Adipose tissue (tissue), 3 donors: ENCODE data around the gene ATRN. TPM values are rescaled to one million over a fixed set of nuclear protein-coding genes. Genes with fewer than 3 reads are reported as not detected.
"Not testable (repeated sequence)": the region's sequence is repeated elsewhere in the genome, so short reads cannot be mapped to it uniquely, and the experiment has no call there.

ENCODE experiments used
- H3K27ac ChIP-seq: one replicate; pipeline ENCODE4 v1.5.1; 2013; ENCODE audit warnings: low read depth, low read length
- WGBS, 3 donors: extraction: QIAGEN DNeasy Blood & Tissue Kit; methylation state at CpG; one replicate each; pipeline ENCODE4 v1.1.7; 2013; 5-methylcytosine and 5-hydroxymethylcytosine counted together
- polyA plus RNA-seq, 3 donors: library from polyadenylated mRNA; stranded (reverse); fragments of 200-250 nt; gene quantifications; one replicate each; pipeline ENCODE4 v1.2.3, GENCODE V29; 2013
- donor health status: healthy with polysubstance abuse.
- donor health status: Bipolar disorder and iron deficiency.
- donor health status: healthy.

Gene ATRN
- polyA plus RNA-seq, 3 donors: 4.3 to 11.6 (median 9.4) TPM

- not testable (repeated sequence) for H3K27ac ChIP-seq
- WGBS, 3 donors: 96 to 98% (median 97%) methylated on average over 4 of the region's 4 CpGs
Measured at GRCh38 chr20:3605386-3605886, 134.6 kb downstream of the ATRN start.

DNA sequence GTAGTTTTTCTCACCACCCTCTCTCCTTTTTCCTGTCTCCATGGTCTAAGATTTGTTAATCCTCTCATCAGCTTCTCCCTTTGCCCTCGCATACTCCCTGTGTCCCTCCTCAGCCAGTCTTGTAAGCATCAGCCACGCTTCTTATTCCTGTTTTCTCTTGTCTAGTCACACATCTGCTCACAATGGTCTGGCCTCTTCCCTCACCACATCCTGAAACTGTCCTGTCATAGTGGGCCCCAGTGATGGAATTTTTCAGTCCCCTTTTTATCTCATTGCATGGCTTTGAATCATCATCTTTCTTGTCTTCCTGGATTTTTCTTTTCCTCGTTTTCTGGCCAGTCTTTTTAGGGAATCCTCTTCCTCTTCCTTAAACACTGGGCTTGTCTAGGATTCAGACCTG is 135.2 kb downstream of the ATRN start:
- WGBS, 3 donors: 49 to 82% (median 71%) methylated on average over 3 of the region's 3 CpGs
- no peak overlapping the region for H3K27ac ChIP-seq

DNA sequence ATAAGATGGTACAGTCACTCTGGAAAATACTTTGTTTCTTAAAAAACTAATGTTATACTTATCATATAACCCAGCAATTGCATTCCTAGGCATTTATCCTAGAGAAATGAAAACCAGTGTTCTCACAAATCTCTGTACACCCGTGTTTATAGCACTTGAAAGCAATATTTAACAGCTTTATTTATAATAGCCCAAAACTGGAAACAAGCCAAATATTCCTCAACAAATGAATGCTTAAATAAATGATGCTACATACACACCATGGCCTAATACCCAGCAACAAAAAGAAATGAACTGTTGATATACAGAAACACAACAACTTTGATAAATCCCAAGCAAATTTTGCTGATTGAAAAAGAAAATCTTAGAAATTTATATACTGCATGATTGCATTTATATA is 141.1 kb downstream of the ATRN start:
- H3K27ac ChIP-seq: no peak overlapping the region
- WGBS, 3 donors: 48 to 69% (median 67%) methylated on average over 1 of the region's 1 CpG

DNA sequence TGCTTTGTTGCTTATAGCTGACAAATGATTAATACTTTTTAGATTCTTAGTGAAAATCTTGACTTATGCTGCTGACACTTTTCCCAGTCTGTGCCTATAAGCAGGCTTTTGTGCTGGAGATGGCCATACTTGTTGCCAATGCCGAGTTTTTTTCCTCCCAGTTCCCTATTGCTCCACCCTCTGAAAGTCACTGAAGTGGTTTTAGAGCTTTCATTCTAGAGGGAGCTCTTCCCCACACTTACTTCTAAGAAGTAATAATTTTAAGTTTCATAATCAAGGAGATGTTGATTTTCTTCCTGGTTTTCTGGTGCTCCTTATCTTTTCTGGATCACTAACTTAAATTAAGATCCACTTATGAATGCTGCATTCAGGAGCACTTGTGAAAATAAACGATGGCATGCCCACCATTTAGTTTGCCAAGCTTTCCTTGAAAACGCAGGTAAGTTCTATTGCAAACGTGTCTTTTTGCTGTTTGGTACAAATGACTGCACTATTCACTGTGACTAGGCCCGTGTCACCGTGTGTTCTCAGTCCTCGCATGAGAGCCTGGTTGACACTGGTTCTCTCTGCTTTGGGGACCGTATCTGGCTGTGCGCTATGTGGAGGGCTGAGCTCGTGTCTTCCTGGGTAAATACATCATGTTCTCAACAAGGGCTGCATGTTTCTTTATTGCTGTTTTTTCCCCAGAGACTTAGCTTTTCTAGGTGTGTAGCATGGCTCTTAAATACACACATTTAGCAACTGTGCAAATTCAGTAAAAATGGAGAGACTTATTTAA is 142.2 kb downstream of the ATRN start:
- WGBS, 3 donors: 84 to 87% (median 87%) methylated on average over 10 of the region's 10 CpGs
- no peak overlapping the region for H3K27ac ChIP-seq

DNA sequence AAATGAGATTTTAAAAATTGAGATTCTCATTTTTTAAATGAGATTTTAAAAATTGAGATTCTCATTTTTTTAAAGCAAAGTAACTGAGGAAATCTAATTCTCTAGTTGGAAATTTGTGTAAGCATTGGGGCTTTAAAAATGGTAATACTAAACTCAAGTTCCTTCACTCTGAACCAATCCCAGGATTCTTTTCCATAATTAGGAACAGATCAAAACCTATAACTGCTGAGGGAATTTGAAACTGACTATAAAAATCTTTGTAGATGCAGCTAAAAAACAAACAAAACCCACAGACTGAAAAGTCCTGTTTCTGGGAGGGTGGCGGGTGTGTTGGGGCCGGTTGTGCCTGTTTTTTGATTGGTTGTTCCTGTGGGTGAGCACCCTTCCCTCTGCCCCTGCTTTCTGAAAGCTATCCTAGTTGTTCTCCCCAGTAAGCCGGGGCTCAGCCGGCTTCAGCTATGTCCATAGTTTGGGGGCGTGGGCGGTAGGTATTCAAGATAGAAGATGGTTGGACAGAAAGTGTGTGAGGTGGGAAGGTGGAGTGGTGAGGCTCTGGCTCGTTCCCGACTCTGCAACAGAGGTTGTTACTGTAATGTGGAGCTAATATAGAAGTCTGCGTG is 143.1 kb downstream of the ATRN start:
- WGBS, 3 donors: 88 to 91% (median 90%) methylated on average over 9 of the region's 9 CpGs
- H3K27ac ChIP-seq: no peak overlapping the region

DNA sequence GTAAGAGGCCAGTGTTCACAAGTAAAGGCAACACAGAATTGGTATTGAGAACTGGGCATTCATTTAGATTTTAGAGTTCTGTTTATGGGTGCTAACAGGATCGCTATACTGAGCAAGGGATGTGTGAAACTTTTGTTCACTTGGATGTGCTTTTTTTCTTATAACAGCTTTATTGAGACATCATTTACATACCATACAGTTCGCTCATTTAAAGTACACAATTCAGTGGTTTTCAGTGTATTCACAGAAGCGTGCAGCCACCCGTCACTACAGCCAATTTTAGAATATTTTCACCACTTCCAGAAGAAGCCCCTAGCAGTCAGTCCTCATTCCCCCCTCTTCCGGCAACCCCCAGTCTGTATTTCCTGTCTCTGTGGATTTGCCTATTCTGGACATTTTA is 143.6 kb downstream of the ATRN start:
- 94 to 97% (median 96%) methylated on average over 5 of the region's 5 CpGs for whole genome bisulfite sequencing, 3 donors
- no peak overlapping the region for H3K27ac ChIP-seq

GRCh38 chr20:3615171-3615840 is 144.5 kb downstream of the ATRN start:
- 82 to 94% (median 84%) methylated on average over 13 of the region's 13 CpGs for WGBS, 3 donors
- H3K27ac ChIP-seq: not testable (repeated sequence)

- no peak overlapping the region for H3K27ac ChIP-seq
- 43 to 73% (median 45%) methylated on average over 4 of the region's 4 CpGs for WGBS, 3 donors
Measured at GRCh38 chr20:3616250-3616649, 145.4 kb downstream of the ATRN start.

DNA sequence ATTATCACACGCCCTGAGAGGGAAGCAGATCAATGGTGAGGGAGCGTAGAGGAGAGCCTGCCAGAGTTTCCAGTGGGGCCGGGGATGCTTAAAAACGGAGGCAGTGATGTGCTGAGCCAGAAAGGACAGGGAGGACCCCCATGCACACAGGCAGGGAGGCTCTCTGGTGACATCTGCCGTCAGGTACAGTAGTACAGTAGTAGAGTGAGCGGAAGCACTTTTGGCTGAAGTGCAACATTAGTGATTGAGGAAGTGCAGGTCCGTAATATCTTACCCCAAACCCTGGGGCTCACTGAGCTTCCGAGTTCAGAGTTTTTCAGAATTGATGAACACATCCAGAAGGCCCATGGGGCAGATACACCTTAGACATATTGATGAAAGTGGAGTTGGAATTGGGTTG is 150.3 kb downstream of the ATRN start:
- H3K27ac ChIP-seq: no peak overlapping the region
- 86 to 92% (median 89%) methylated on average over 8 of the region's 8 CpGs for WGBS, 3 donors

DNA sequence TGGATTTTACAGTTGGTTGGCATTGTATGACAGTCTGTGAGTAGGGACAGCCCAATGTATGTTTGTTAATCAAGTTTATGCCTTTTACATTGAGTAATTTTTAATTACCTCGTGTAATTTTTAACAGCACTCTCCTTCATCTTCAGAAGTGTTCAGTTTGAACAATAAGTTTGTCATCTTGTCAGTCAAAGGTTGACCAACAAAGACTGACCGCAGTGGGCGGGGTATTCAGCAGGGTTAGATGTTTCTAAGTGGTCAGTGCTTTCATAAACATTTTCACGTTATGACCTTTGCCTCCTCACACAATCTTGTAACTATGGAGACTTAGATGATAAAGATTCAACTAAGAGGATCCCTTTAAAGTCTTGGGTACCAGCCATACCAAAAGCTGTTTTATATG is 151.6 kb downstream of the ATRN start:
- WGBS, 3 donors: 81 to 94% (median 93%) methylated on average over 4 of the region's 4 CpGs
- H3K27ac ChIP-seq: no peak overlapping the region

- no peak overlapping the region for H3K27ac ChIP-seq
- 86 to 91% (median 90%) methylated on average over 2 of the region's 2 CpGs for WGBS, 3 donors
Measured at GRCh38 chr20:3627476-3627875, 156.7 kb downstream of the ATRN start.

DNA sequence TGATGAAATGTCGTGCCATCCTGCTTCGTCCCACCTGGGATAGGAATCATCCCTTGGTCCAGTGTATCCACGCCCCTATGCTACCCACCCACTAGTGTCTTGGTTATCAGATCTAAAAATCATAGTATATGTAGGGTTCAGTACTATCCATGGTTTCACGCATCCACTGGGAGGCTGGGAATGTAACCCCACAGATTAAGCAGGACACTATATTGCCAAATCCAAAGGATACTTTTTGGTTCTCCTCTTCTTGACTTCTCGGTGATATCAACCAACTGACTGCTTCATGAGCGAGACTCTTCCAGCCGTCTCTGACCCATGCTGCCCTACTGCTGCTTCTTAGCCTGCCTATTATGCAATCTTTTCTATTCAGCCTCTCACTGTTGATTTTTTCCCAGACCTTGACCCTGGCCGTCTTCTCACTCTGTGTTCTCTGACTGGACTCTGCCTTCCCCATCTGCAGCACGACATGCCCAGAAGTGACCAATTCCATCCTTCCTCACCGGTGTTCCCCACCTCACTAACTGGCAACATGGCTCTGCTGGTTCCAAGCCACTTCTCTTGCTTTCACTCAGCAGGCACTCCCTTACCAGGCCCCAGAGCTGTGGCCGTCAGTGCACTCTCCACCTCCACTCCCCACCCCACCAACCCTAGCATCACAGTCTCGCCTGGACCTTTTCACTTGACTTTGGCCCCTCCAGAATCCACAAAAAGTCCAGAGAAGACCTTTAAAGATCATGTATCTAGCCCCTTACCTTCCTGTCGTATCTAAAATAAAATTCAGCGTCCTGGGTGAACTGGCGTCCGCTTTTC is 157.9 kb downstream of the ATRN start:
- H3K27ac ChIP-seq: no peak overlapping the region
- 84 to 93% (median 88%) methylated on average over 16 of the region's 16 CpGs for WGBS, 3 donors

DNA sequence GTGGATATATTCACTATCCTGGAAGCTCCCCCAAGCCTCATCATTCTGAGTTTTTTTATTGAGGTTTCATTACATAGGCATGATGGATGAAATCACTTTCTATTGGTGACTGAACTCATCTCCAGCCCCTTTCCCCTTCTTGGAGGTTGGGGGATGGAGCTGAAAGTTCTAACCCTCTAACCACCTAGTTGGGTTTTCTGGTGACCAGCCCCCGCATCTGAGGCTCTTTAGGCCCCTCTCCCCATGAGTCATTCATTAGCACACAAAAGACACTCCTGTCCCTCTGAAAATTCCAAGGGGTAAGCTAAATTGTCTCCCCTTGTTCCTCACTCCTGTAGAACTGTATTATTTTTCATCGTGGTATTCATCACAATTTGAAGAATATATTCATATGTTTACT is 159.1 kb downstream of the ATRN start:
- no peak overlapping the region for H3K27ac ChIP-seq
- 81 to 95% (median 93%) methylated on average over 2 of the region's 2 CpGs for WGBS, 3 donors

DNA sequence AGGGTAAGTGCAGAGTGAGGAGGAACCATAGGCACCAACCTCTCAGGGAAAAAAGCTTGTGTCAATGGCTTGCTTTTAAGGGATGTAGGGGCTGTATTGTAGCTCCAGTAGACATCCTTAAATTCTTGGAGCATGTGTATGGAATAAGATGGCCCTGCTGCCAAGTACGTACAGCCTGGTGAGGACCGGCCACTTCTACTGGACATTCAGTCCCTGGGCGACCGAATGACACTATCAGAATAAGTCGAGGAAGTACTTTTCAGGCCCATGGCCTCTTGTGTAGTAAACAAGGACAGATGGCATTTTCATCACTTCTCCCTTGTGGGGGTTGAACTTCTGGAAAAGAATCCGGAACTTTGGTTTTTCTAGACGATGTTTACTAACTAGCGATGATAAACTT is 159.6 kb downstream of the ATRN start:
- H3K27ac ChIP-seq: no peak overlapping the region
- WGBS, 3 donors: 42 to 89% (median 83%) methylated on average over 8 of the region's 8 CpGs

- no peak overlapping the region for H3K27ac ChIP-seq
- WGBS, 3 donors: 87 to 93% (median 90%) methylated on average over 5 of the region's 5 CpGs
Measured at GRCh38 chr20:3631534-3631933, 160.7 kb downstream of the ATRN start.

DNA sequence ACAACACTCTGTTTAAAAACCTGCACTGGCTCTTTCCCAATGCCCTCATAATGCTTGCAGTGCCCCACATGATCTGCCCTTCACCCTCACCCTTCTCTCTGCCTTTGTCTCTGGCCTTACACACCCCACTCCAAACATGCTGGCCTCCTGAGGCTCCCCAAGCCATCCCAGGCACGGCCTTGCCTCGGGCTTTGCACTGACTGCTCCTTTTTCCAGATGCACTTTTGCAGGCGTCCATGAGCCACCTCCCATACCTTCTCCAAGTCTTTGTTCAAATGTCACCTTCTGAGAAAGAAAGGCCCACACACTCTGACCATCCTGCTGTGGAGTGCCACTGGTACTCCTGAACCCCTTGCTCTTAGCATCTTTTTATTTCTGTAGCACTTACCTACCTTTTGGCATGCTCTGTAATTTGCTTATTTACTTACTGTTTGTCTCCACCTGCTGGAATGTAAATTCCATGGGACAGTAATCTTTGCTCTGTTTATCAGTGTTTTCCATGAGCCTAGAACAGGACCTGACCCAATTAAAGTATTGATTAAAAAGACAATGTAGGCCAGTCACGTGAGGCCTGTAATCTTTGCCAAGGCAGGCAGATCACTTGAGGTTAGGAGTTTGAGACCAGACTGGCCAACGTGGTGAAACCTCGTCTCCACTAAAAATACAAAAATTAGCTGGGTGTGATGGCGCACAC is 161.6 kb downstream of the ATRN start:
- H3K27ac ChIP-seq: no peak overlapping the region
- 62 to 96% (median 83%) methylated on average over 7 of the region's 7 CpGs for WGBS, 3 donors

DNA sequence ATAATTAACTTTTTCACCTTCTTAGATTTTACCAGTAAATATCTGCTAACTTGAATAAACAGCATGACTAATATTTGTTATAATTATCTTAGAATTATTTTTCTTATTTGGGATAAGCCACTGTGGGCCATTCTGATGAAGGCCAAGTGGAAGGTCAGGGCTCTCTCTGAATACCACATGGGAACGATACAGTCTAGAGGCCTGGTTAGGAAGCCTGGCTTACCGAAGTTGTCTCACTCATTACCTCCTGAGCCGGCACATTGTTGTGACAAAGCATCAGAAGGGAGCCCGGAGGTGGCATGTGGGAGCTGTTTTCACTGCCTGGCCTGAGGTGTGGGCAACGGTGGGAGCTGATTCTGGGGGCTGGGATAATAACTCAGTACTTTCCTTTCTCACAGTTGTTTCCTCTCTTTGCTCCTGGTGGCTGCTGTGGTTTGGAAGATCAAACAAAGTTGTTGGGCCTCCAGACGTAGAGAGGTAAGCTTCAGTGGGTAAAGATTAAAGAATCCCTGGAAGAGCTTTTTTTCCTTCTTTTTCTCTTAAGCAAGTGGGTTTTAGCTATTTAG is 163.2 kb downstream of the ATRN start:
- H3K27ac ChIP-seq: no peak overlapping the region
- 33 to 72% (median 68%) methylated on average over 6 of the region's 6 CpGs for WGBS, 3 donors

DNA sequence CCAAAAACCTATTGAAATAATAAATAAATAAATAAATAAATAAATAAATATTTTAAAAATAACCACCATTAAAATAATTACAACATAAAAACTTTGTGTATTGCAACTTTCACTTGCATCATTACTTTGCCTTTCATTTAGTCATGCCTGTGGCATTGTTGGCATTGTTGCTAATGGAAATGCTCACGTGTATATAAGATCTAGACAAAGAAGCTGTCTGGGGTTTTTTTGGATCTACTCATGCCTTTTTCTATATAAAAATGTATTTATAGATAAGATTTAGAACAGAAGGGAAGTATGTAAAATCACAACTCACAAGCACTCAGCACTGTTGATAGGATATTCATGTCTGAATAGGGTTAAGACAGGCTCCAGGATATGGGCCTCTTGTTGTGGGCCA is 164.5 kb downstream of the ATRN start:
- H3K27ac ChIP-seq: no peak overlapping the region
- WGBS, 3 donors: 94 to 97% (median 95%) methylated on average over 1 of the region's 1 CpG
